H1 (cell line): ENCODE results near the gene SLC26A8. TPM values are rescaled to one million over a fixed set of nuclear protein-coding genes. Genes with fewer than 3 reads are reported as not detected.
A peak's percentile ranks its signal among the peaks of the same experiment; 100 is the strongest.

ENCODE experiments used
- BACH1 ChIP-seq: IDR thresholded peaks from 2 replicates; pipeline ENCODE4 v1.6.1; 2012; ENCODE audit warnings: low read length, improper control_type of control experiment
- BCL11A ChIP-seq, 2 experiments: IDR thresholded peaks; one replicate each; pipeline ENCODE4 v1.6.1; 2011; ENCODE audit warnings: low read depth in 2 of 2, low read length in 2 of 2, mild to moderate bottlenecking in 2 of 2
- CBX8 ChIP-seq: fragments of 300-800, 300-1000 bp; sonication (generic); IDR thresholded peaks from 2 replicates; pipeline ENCODE4 v1.7.1; 2016; ENCODE audit warnings: low read depth, low read length, borderline replicate concordance
- EP300 ChIP-seq, 2 experiments: IDR thresholded peaks; 1 replicate in 1 of 2; 2 replicates in 1 of 2; pipeline ENCODE4 v1.6.1; 2011 to 2012; ENCODE audit warnings: low read depth in 2 of 2, low read length in 2 of 2, mild to moderate bottlenecking in 2 of 2, borderline replicate concordance in 1 of 2, inconsistent platforms in 1 of 2, moderate library complexity in 1 of 2
- HDAC6 ChIP-seq: IDR thresholded peaks from one replicate; pipeline ENCODE4 v1.7.1; 2012; ENCODE audit warnings: low read depth, mild to moderate bottlenecking, inconsistent platforms, low read length, moderate library complexity
- KDM4A ChIP-seq: IDR thresholded peaks from one replicate; pipeline ENCODE4 v1.7.1; 2012; ENCODE audit warnings: low read depth, mild to moderate bottlenecking, moderate library complexity, low read length, inconsistent platforms; ENCODE audit not compliant: severe bottlenecking
- KDM5A ChIP-seq: fragments of 200-600 bp; IDR thresholded peaks from 2 replicates; pipeline ENCODE4 v1.7.1; 2012; ENCODE audit warnings: mild to moderate bottlenecking, low read length, inconsistent platforms, mixed read lengths
- NRF1 ChIP-seq: IDR thresholded peaks from 2 replicates; pipeline ENCODE4 v1.6.1; 2011; ENCODE audit warnings: mild to moderate bottlenecking, low read depth, low read length, improper control_type of control experiment
- PHF8 ChIP-seq: fragments of 200-600 bp; sonication (generic); conservative IDR thresholded peaks from 2 replicates; pipeline ENCODE4 v1.7.1; 2012; ENCODE audit warnings: low read depth, mild to moderate bottlenecking, inconsistent platforms, low read length, moderate library complexity
- SIRT6 ChIP-seq: IDR thresholded peaks from one replicate; pipeline ENCODE4 v1.7.1; 2012; ENCODE audit warnings: low read length, inconsistent platforms
- SIX5 ChIP-seq: IDR thresholded peaks from 2 replicates; pipeline ENCODE4 v1.6.1; 2011; ENCODE audit warnings: mild to moderate bottlenecking, low read depth, low read length
- SP2 ChIP-seq: IDR thresholded peaks from 2 replicates; pipeline ENCODE4 v1.6.1; 2012; ENCODE audit warnings: mild to moderate bottlenecking, low read length, inconsistent platforms
- SUZ12 ChIP-seq: fragments of 200-600 bp; sonication (generic); IDR thresholded peaks from 2 replicates; pipeline ENCODE4 v1.6.1; 2012; ENCODE audit warnings: mild to moderate bottlenecking, inconsistent platforms, low read length, moderate library complexity, mixed read lengths
- TAF1 ChIP-seq: IDR thresholded peaks from 2 replicates; pipeline ENCODE4 v1.6.1; 2011; ENCODE audit warnings: mild to moderate bottlenecking, low read depth, low read length
- TAF7 ChIP-seq: optimal IDR thresholded peaks from 2 replicates; pipeline ENCODE3; 2011; ENCODE audit warnings: low read depth, mild to moderate bottlenecking, inconsistent platforms, low read length, moderate library complexity, borderline replicate concordance
- TBP ChIP-seq: IDR thresholded peaks from 2 replicates; pipeline ENCODE4 v1.6.1; 2011; ENCODE audit warnings: low read depth, low read length, improper control_type of control experiment
- ZNF274 ChIP-seq: IDR thresholded peaks from 2 replicates; pipeline ENCODE4 v1.7.0; 2012; ENCODE audit warnings: low read length, borderline replicate concordance; ENCODE audit errors: extremely low read depth
- polyA plus RNA-seq, 7 experiments: library from polyadenylated mRNA; depleted of rRNA in 3 of 7; stranded (reverse) in 5 of 7; unstranded in 2 of 7; fragments of >200 nt in 5 of 7; fragments of 200-250 nt in 2 of 7; gene quantifications; 1 replicate in 5 of 7; 2 replicates in 1 of 7; 4 replicates in 1 of 7; pipeline versions ENCODE4 v1.2.1 to v1.2.3, GENCODE V29; 2011 to 2013; ENCODE audit warnings: missing spikeins in 2 of 7, mixed read lengths in 2 of 7
- total RNA-seq: library from RNA; stranded (reverse); fragmentation: NEBNext Ultra II Directional; extraction: Animal tissue kit (Norgen Biotek cat#: 25700); gene quantifications from 2 replicates; pipeline ENCODE4 v1.2.1, GENCODE V29; 2021
- TF ChIP-seq, protein P1 (sequence below): IDR thresholded peaks from 2 replicates; pipeline ENCODE4 v1.6.1; 2012; ENCODE audit warnings: low read length, inconsistent platforms
- TF ChIP-seq, protein P2 (sequence below), 3 experiments: IDR thresholded peaks; 1 replicate in 2 of 3; 2 replicates in 1 of 3; pipeline versions ENCODE4 v1.5.1 to v1.6.1; 2011; ENCODE audit warnings: low read length in 3 of 3, mild to moderate bottlenecking in 3 of 3, inconsistent platforms in 2 of 3, low read depth in 1 of 3, moderate library complexity in 1 of 3; ENCODE audit not compliant: insufficient read depth in 1 of 3; ENCODE audit errors: control extremely low read depth in 1 of 3

The SLC26A8 gene
- total and polyA plus RNA-seq, 2 of the 8 experiments (the other 6 are each of a cell fraction or from before 2014, with no cell fraction given) = 0.56 to 0.57 TPM

DNA sequence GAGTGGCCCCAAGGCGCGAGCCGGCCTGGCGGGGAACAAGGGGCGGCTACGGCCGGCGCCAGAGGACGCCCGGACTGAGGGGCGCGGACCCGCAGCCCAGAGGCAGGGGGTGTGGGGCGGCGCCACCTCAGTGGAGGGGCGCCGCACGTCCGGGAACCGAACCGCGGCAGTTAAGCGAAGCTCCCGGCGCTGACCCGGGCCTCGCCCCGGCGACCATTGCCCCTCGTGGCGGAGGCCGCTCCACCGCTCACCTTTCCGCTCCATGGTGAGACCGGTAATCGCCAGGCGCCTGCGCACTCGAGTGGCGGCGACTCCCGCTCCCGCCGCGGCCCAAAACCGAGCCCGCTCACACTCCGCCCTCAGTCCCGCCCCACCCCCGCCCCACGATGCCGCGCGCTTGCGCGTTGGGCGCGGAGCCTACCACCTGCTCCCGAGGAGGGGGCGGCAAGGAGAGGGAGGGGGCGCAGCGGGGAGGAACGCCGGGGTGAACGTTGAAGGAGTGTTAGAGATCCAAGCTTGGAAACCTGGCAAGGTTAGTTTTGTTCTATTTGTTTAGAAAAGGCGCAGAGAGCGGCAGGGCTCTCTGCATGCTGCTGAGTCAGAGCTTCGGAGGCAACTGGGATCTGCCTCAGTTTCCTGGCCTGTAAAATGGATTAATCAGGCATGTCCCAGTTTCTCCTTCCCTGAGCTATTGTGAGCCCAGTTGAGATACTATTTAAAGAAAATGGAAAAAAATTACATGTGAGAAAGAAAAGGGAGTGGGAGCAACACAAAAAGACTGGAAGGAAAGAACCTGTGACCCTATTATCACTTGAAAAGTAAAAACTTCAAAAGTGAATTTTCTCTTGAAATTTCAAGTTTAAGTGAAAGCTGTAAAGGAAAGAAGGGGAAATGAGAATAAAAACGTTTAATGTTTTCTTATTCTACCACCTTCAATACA lies 103.4 kb downstream of the SLC26A8 start, which contains the start of gene SRPK1 (continued):
- TF ChIP-seq, protein P1, sequence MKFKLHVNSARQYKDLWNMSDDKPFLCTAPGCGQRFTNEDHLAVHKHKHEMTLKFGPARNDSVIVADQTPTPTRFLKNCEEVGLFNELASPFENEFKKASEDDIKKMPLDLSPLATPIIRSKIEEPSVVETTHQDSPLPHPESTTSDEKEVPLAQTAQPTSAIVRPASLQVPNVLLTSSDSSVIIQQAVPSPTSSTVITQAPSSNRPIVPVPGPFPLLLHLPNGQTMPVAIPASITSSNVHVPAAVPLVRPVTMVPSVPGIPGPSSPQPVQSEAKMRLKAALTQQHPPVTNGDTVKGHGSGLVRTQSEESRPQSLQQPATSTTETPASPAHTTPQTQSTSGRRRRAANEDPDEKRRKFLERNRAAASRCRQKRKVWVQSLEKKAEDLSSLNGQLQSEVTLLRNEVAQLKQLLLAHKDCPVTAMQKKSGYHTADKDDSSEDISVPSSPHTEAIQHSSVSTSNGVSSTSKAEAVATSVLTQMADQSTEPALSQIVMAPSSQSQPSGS = no peak
- TF ChIP-seq SIX5 (no peak), BACH1 (peak; percentile 4; the same call in 1 of the 2 replicates), TAF7 (peak; percentile 89), HDAC6 (no peak), BCL11A (IDR thresholded peaks at IDR 0.05; ENCODE audit: low read depth in 2 of 2, low read length in 2 of 2) (no peak), KDM4A (peak; percentile 77), EP300 (IDR thresholded peaks at IDR 0.05; ENCODE audit: borderline replicate concordance in 1 of 2, low read depth in 2 of 2, low read length in 2 of 2) (no peak; a peak in 1 of 3 replicates), SUZ12 (no peak), ZNF274 (no peak), PHF8 (peak; percentile 84), TBP (peak; percentile 63; the same call in 1 of the 2 replicates), CBX8 (no peak), KDM5A (no peak), SP2 (no peak), SIRT6 (no peak), TAF1 (peak; percentile 88), NRF1 (peak; percentile 71)
- TF ChIP-seq, protein P2, sequence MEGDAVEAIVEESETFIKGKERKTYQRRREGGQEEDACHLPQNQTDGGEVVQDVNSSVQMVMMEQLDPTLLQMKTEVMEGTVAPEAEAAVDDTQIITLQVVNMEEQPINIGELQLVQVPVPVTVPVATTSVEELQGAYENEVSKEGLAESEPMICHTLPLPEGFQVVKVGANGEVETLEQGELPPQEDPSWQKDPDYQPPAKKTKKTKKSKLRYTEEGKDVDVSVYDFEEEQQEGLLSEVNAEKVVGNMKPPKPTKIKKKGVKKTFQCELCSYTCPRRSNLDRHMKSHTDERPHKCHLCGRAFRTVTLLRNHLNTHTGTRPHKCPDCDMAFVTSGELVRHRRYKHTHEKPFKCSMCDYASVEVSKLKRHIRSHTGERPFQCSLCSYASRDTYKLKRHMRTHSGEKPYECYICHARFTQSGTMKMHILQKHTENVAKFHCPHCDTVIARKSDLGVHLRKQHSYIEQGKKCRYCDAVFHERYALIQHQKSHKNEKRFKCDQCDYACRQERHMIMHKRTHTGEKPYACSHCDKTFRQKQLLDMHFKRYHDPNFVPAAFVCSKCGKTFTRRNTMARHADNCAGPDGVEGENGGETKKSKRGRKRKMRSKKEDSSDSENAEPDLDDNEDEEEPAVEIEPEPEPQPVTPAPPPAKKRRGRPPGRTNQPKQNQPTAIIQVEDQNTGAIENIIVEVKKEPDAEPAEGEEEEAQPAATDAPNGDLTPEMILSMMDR (IDR thresholded peaks at IDR 0.05; ENCODE audit: control extremely low read depth in 1 of 3, insufficient read depth in 1 of 3, low read depth in 1 of 3, low read length in 3 of 3) = no peak
- TF ChIP-seq, all 59 proteins: peak for 19
